Measurements from ENCODE around the gene RPS26. TPM values are rescaled to one million over a fixed set of nuclear protein-coding genes. Genes with fewer than 3 reads are reported as not detected.
A peak's percentile ranks its signal among the peaks of the same experiment; 100 is the strongest.

RPS26 gene
- total RNA-seq: 10 to 100 TPM; 29.7 to 29.8 TPM

GRCh38 chr12:56041552-56042429 lies at the start of gene RPS26:
Gene RPS26, plus strand, starts transcription at chr12:56041918. Its CDS starts 249 bp downstream, at chr12:56042167.
- peak; percentile 90 for ATAC-seq
- peak; percentile 57 for TF ChIP-seq CTCF (IDR thresholded peaks at IDR 0.05)
- Mint-ChIP-seq H3K27ac (peak within 1 kb of the TSS; percentile 92), H3K36me3 (ENCODE audit: low read depth) (peaks cover 42% of the 10 kb centered on the region), H3K4me1 (ENCODE audit: low read depth) (peaks cover 52% of the 10 kb centered on the region), H3K27me3 (no peaks in the 10 kb centered on the region), H3K4me3 (peak within 1 kb of the TSS; percentile 84), H3K9me3 (no peaks in the 10 kb centered on the region)
- DNase-seq: peak; percentile 97
- intact Hi-C loops (cut with micrococcal nuclease): loop anchor here (2.0 to 5.0 kb wide), 5 partner anchors 45 to 303 kb away; partner anchors contain the start of genes DGKA, RPL41, SUOX and ZC3H10
- POLR2A ChIA-PET: interaction anchor here (1.4 kb wide), 1 partner anchor 45 kb away, joined by 17 read pairs; the partner anchor contains the start of gene SUOX
- CTCF ChIA-PET: interaction anchor here (0.7 to 3.8 kb wide), 6 partner anchors 12 to 304 kb away, joined by 3 to 55 read pairs (median 12); partner anchors contain the start of genes PA2G4 and SUOX

GRCh38 chr12:55993230-55993853 lies 48.4 kb upstream of the RPS26 start:
- Mint-ChIP-seq H3K27ac (peak overlapping the region; percentile 2), H3K27me3 (peaks cover 11% of the 10 kb centered on the region), H3K4me1 (ENCODE audit: low read depth) (peaks cover 16% of the 10 kb centered on the region), H3K4me3 (no peak overlapping the region), H3K9me3 (no peaks in the 10 kb centered on the region), H3K36me3 (ENCODE audit: low read depth) (peaks cover 27% of the 10 kb centered on the region)
- TF ChIP-seq CTCF (IDR thresholded peaks at IDR 0.05): no peak
- DNase-seq (no peak), ATAC-seq (no peak)
- intact Hi-C loops (cut with micrococcal nuclease): no loop called here
- CTCF ChIA-PET: interaction anchor here (1.0 to 6.2 kb wide), 3 partner anchors 36 to 57 kb away, joined by 3 to 55 read pairs (median 20); no protein-coding TSS in a partner anchor
- POLR2A ChIA-PET: no interaction called here

- no peaks in the 10 kb centered on the region for H3K9me3 Mint-ChIP-seq
- peaks cover 24% of the 10 kb centered on the region for H3K36me3 Mint-ChIP-seq (ENCODE audit: low read depth)
- intact Hi-C loops (cut with micrococcal nuclease): no loop called here
- CTCF ChIA-PET: interaction anchor here (0.6 to 6.2 kb wide), 43 partner anchors 8 to 256 kb away, joined by 3 to 88 read pairs (median 5); partner anchors contain the start of genes IKZF4, ORMDL2, PA2G4 and RAB5B
- no peak overlapping the region for H3K4me3 Mint-ChIP-seq
- H3K27ac Mint-ChIP-seq: peak overlapping the region; percentile 20
- no peak for ATAC-seq
- H3K27me3 Mint-ChIP-seq: peaks cover 11% of the 10 kb centered on the region
- DNase-seq: no peak
- POLR2A ChIA-PET: interaction anchor here (1.0 to 2.8 kb wide), 8 partner anchors 21 to 163 kb away, joined by 3 to 17 read pairs (median 3); partner anchors contain the start of genes MYL6 and RAB5B
- peaks cover 24% of the 10 kb centered on the region for H3K4me1 Mint-ChIP-seq (ENCODE audit: low read depth)
- TF ChIP-seq CTCF (IDR thresholded peaks at IDR 0.05): no peak
Measured at GRCh38 chr12:55995366-55995765, 46.4 kb upstream of the RPS26 start.

- ChIA-PET CTCF (interaction anchor here (0.6 to 6.2 kb wide), 44 partner anchors 8 to 257 kb away, joined by 3 to 88 read pairs (median 5); partner anchors contain the start of genes IKZF4, ORMDL2, PA2G4 and RAB5B), POLR2A (interaction anchor here (1.0 to 2.8 kb wide), 8 partner anchors 22 to 162 kb away, joined by 3 to 17 read pairs (median 3); partner anchors contain the start of genes MYL6 and RAB5B)
- ATAC-seq (peak; percentile 67), DNase-seq (peak; percentile 78)
- peak overlapping the region; percentile 51 for H3K27ac Mint-ChIP-seq
- intact Hi-C loops (cut with micrococcal nuclease): loop anchor here (2.0 kb wide), 2 partner anchors 33 to 45 kb away; partner anchors contain the start of gene RPS26
- H3K9me3 Mint-ChIP-seq: no peaks in the 10 kb centered on the region
- peak overlapping the region; percentile 74 for H3K4me3 Mint-ChIP-seq
- peaks cover 17% of the 10 kb centered on the region for H3K36me3 Mint-ChIP-seq (ENCODE audit: low read depth)
- TF ChIP-seq CTCF (IDR thresholded peaks at IDR 0.05): peak; percentile 81
- H3K4me1 Mint-ChIP-seq (ENCODE audit: low read depth): peaks cover 24% of the 10 kb centered on the region
- H3K27me3 Mint-ChIP-seq: peaks cover 11% of the 10 kb centered on the region
Measured at GRCh38 chr12:55996201-55996714, 45.5 kb upstream of the RPS26 start.
